ENCODE data around the gene GNAQ.

- TF ChIP-seq CTCF (IDR thresholded peaks at IDR 0.05; ENCODE audit: low read depth, low read length) (no peak), POLR2A (IDR thresholded peaks at IDR 0.05; ENCODE audit: extremely low read depth, insufficient read length) (no peak)
Observed at GRCh38 chr9:77911928-77912327, 119.7 kb downstream of the GNAQ start.
